ENCODE data around the gene LIFR. TPM values are rescaled to one million over a fixed set of nuclear protein-coding genes. Genes with fewer than 3 reads are reported as not detected.

Gene LIFR
- total RNA-seq, 1 experiment from 2014 or later = 10.6 TPM

DNA sequence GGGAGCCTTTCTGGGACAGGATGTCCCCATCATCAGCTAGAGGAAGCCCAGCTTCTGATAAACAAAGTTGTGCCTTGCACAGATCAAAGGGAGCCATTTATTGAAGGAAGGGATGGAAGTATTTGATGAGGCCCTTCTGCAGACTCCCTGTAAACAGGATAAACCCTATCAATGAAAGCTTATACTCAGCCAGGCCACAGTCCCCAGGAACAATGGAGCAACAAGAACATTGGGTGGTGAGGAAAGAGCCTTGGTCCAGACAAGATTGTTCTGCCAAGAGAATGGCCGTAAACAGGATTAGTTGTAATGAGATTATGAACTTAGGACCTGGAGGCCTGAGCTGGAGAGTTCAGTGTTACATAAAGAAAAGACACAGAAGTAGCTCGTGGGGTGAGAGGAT lies 40.5 kb upstream of the LIFR start:
- POLR2A ChIA-PET = no interaction called here
- Histone ChIP-seq H4K20me1 (ENCODE audit: insufficient read depth) (no peaks in the 10 kb centered on the region), H3K79me2 (ENCODE audit: insufficient read depth, low read length) (no peaks in the 10 kb centered on the region), H3K27ac (ENCODE audit: low read depth, low read length) (no peak overlapping the region), H3K9me3 (ENCODE audit: control insufficient read depth in 1 of 2, insufficient read depth in 1 of 2, low read depth in 1 of 2, low read length in 2 of 2) (no peaks in the 10 kb centered on the region), H3K27me3 (ENCODE audit: insufficient read depth, low read length) (no peaks in the 10 kb centered on the region), H3K4me1 (ENCODE audit: control insufficient read depth in 1 of 2, insufficient read depth in 2 of 2, low read length in 2 of 2) (peaks cover 24 to 57% of the 10 kb centered on the region in 2 experiments), H2AFZ (ENCODE audit: low read depth, low read length, poor library complexity, severe bottlenecking) (no peak overlapping the region), H3K9ac (ENCODE audit: low read length) (no peak overlapping the region), H3K4me2 (ENCODE audit: low read length) (no peak overlapping the region), H3K36me3 (ENCODE audit: control insufficient read depth in 1 of 2, insufficient read depth in 2 of 2, low read length in 2 of 2) (no peaks in the 10 kb centered on the region), H3K4me3 (replicated peaks in 1 of 2; ENCODE audit: low read depth in 1 of 2, low read length in 2 of 2) (no peak overlapping the region), H3K9me2 (ENCODE audit: insufficient read depth) (no peaks in the 10 kb centered on the region)
- intact Hi-C loops (cut with micrococcal nuclease) = no loop called here
- TF ChIP-seq FOSL1 (IDR thresholded peaks at IDR 0.05; ENCODE audit: low read depth) (no peak), YY1 (IDR thresholded peaks at IDR 0.05; ENCODE audit: extremely low read depth, insufficient replicate concordance, low read depth, low read length) (no peak), ZFX (IDR thresholded peaks at IDR 0.05) (no peak), JUND (IDR thresholded peaks at IDR 0.05) (no peak), POLR2AphosphoS5 (IDR thresholded peaks at IDR 0.05; ENCODE audit: low read depth, low read length) (no peak), CBX3 (IDR thresholded peaks at IDR 0.05; ENCODE audit: low read depth) (no peak), CEBPB (IDR thresholded peaks at IDR 0.05; ENCODE audit: low read depth) (no peak), POLR2A (IDR thresholded peaks at IDR 0.05; ENCODE audit: borderline replicate concordance, extremely low read depth, insufficient read depth, insufficient read length) (no peak), ELF1 (IDR thresholded peaks at IDR 0.05; ENCODE audit: borderline replicate concordance, low read depth) (no peak), SP1 (IDR thresholded peaks at IDR 0.05; ENCODE audit: low read depth) (no peak), EGR1 (IDR thresholded peaks at IDR 0.05; ENCODE audit: low read depth) (no peak), EZH2 (IDR thresholded peaks at IDR 0.05) (no peak), RAD21 (IDR thresholded peaks at IDR 0.05; ENCODE audit: low read depth) (no peak), SIN3A (IDR thresholded peaks at IDR 0.05; ENCODE audit: low read depth) (no peak), EZH2phosphoT487 (IDR thresholded peaks at IDR 0.05; ENCODE audit: borderline replicate concordance) (no peak)
- TF ChIP-seq, protein P1, sequence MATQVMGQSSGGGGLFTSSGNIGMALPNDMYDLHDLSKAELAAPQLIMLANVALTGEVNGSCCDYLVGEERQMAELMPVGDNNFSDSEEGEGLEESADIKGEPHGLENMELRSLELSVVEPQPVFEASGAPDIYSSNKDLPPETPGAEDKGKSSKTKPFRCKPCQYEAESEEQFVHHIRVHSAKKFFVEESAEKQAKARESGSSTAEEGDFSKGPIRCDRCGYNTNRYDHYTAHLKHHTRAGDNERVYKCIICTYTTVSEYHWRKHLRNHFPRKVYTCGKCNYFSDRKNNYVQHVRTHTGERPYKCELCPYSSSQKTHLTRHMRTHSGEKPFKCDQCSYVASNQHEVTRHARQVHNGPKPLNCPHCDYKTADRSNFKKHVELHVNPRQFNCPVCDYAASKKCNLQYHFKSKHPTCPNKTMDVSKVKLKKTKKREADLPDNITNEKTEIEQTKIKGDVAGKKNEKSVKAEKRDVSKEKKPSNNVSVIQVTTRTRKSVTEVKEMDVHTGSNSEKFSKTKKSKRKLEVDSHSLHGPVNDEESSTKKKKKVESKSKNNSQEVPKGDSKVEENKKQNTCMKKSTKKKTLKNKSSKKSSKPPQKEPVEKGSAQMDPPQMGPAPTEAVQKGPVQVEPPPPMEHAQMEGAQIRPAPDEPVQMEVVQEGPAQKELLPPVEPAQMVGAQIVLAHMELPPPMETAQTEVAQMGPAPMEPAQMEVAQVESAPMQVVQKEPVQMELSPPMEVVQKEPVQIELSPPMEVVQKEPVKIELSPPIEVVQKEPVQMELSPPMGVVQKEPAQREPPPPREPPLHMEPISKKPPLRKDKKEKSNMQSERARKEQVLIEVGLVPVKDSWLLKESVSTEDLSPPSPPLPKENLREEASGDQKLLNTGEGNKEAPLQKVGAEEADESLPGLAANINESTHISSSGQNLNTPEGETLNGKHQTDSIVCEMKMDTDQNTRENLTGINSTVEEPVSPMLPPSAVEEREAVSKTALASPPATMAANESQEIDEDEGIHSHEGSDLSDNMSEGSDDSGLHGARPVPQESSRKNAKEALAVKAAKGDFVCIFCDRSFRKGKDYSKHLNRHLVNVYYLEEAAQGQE (IDR thresholded peaks at IDR 0.05; ENCODE audit: low read depth) = no peak
- TF ChIP-seq, protein P2, sequence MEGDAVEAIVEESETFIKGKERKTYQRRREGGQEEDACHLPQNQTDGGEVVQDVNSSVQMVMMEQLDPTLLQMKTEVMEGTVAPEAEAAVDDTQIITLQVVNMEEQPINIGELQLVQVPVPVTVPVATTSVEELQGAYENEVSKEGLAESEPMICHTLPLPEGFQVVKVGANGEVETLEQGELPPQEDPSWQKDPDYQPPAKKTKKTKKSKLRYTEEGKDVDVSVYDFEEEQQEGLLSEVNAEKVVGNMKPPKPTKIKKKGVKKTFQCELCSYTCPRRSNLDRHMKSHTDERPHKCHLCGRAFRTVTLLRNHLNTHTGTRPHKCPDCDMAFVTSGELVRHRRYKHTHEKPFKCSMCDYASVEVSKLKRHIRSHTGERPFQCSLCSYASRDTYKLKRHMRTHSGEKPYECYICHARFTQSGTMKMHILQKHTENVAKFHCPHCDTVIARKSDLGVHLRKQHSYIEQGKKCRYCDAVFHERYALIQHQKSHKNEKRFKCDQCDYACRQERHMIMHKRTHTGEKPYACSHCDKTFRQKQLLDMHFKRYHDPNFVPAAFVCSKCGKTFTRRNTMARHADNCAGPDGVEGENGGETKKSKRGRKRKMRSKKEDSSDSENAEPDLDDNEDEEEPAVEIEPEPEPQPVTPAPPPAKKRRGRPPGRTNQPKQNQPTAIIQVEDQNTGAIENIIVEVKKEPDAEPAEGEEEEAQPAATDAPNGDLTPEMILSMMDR (IDR thresholded peaks at IDR 0.05 in 2 of 3, conservative IDR thresholded peaks at IDR 0.05 in 1 of 3; ENCODE audit: borderline replicate concordance in 1 of 3, insufficient read depth in 1 of 3, low read depth in 2 of 3, low read length in 2 of 3) = no peak
- TF ChIP-seq, protein P3, sequence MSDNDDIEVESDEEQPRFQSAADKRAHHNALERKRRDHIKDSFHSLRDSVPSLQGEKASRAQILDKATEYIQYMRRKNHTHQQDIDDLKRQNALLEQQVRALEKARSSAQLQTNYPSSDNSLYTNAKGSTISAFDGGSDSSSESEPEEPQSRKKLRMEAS (IDR thresholded peaks at IDR 0.05) = no peak
- TF ChIP-seq, protein P4, sequence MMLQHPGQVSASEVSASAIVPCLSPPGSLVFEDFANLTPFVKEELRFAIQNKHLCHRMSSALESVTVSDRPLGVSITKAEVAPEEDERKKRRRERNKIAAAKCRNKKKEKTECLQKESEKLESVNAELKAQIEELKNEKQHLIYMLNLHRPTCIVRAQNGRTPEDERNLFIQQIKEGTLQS (IDR thresholded peaks at IDR 0.05) = no peak
- RAD21 ChIA-PET (ENCODE audit: low non-redundant PET in 1 of 2, low total read pairs in 2 of 2, uncharacterized antibody in 2 of 2, unreplicated experiment in 2 of 2) = no interaction called here
- CTCF ChIA-PET = interaction anchor here (1.1 kb wide), 2 partner anchors 155 to 213 kb away, joined by 3 read pairs; no protein-coding TSS in a partner anchor
- no TSS peak for BruUV-seq (replicated peaks)
- DNase-seq (ENCODE audit: low read depth, low spot score) (no peak), ATAC-seq (no peak)

Measured in HCT116 (cell line).